CD14-positive monocyte (primary cell): Measurements from ENCODE around the gene LNX2. TPM values are rescaled to one million over a fixed set of nuclear protein-coding genes. Genes with fewer than 3 reads are reported as not detected.

ENCODE experiments used
- DNase-seq, 3 donors: peaks; one replicate each; pipeline ENCODE4 v3.0.0-alpha.2; 2011 to 2022
- H2AFZ ChIP-seq: 2 replicates; pipeline ENCODE4 v1.6.0; 2012; ENCODE audit warnings: mild to moderate bottlenecking, low read depth, low read length, inconsistent platforms; ENCODE audit not compliant: insufficient read depth, poor library complexity, severe bottlenecking
- H3K27ac ChIP-seq, 2 donors: 1 replicate in 1 of 2; 2 replicates in 1 of 2; pipeline ENCODE4 v1.5.1; 2012 to 2013; ENCODE audit warnings: low read length in 2 of 2, control low read depth in 1 of 2, inconsistent platforms in 1 of 2, low read depth in 1 of 2, mild to moderate bottlenecking in 1 of 2
- H3K27me3 ChIP-seq, 2 donors: one replicate each; pipeline versions ENCODE4 v1.6.0 to v1.6.1; 2011 to 2013; ENCODE audit warnings: low read length in 2 of 2; ENCODE audit not compliant: control insufficient read depth in 2 of 2, insufficient read depth in 2 of 2
- H3K36me3 ChIP-seq, 2 donors: replicated peaks in 1 of 2; 1 replicate in 1 of 2; 2 replicates in 1 of 2; pipeline versions ENCODE4 v1.5.1 to v1.6.1; 2012 to 2013; ENCODE audit warnings: low read length in 2 of 2, control low read depth in 1 of 2, inconsistent platforms in 1 of 2, mild to moderate bottlenecking in 1 of 2; ENCODE audit not compliant: insufficient read depth in 2 of 2, control insufficient read depth in 1 of 2
- H3K4me1 ChIP-seq, 2 donors: 1 replicate in 1 of 2; 2 replicates in 1 of 2; pipeline versions ENCODE4 v1.5.1 to v1.6.1; 2012 to 2013; ENCODE audit warnings: low read length in 2 of 2, control low read depth in 1 of 2, inconsistent platforms in 1 of 2, mild to moderate bottlenecking in 1 of 2, moderate library complexity in 1 of 2; ENCODE audit not compliant: insufficient read depth in 2 of 2, control insufficient read depth in 1 of 2
- H3K4me2 ChIP-seq: replicated peaks from 2 replicates; pipeline ENCODE3; 2012; ENCODE audit warnings: low read length, moderate library complexity, mild to moderate bottlenecking; ENCODE audit not compliant: poor library complexity, severe bottlenecking; ENCODE audit errors: extremely low read depth
- H3K4me3 ChIP-seq, 3 experiments: fragments of 200-600 bp in 1 of 3; sonication (generic) in 1 of 3; replicated peaks in 1 of 3; 1 replicate in 2 of 3; 2 replicates in 1 of 3; pipeline ENCODE4 v1.5.1; 2011 to 2013; ENCODE audit warnings: low read length in 3 of 3, mild to moderate bottlenecking in 3 of 3, control low read depth in 2 of 3, low read depth in 2 of 3, inconsistent platforms in 1 of 3, moderate library complexity in 1 of 3
- H3K79me2 ChIP-seq: 2 replicates; pipeline ENCODE4 v1.6.0; 2012; ENCODE audit warnings: mild to moderate bottlenecking, control low read depth, inconsistent platforms, low read length, moderate library complexity; ENCODE audit not compliant: insufficient read depth
- H3K9ac ChIP-seq: 2 replicates; pipeline ENCODE4 v1.6.0; 2017; ENCODE audit warnings: low read length, mild to moderate bottlenecking; ENCODE audit not compliant: insufficient read depth, poor library complexity, severe bottlenecking
- H3K9me3 ChIP-seq, 2 donors: replicated peaks in 1 of 2; 1 replicate in 1 of 2; 2 replicates in 1 of 2; pipeline versions ENCODE4 v1.5.1 to v1.6.1; 2012 to 2013; ENCODE audit warnings: low read length in 2 of 2, control low read depth in 1 of 2; ENCODE audit not compliant: control insufficient read depth in 1 of 2, insufficient read depth in 1 of 2
- H4K20me1 ChIP-seq: 2 replicates; pipeline ENCODE4 v1.6.0; 2012; ENCODE audit warnings: mild to moderate bottlenecking, low read length, control low read depth, moderate library complexity; ENCODE audit not compliant: insufficient read depth
- H3K27ac Mint-ChIP-seq, 7 donors: one replicate each; pipeline ENCODE4 v1.8.0; 2020; ENCODE audit warnings: mild to moderate bottlenecking in 7 of 7, mixed read lengths in 7 of 7, moderate library complexity in 6 of 7, inconsistent platforms in 2 of 7
- H3K27me3 Mint-ChIP-seq, 3 donors: one replicate each; pipeline ENCODE4 v1.8.0; 2021 to 2022; ENCODE audit warnings: low read depth in 3 of 3, mild to moderate bottlenecking in 3 of 3, mixed read lengths in 3 of 3, moderate library complexity in 3 of 3, inconsistent platforms in 1 of 3
- H3K36me3 Mint-ChIP-seq, 2 donors: one replicate each; pipeline ENCODE4 v1.8.0; 2020; ENCODE audit warnings: mixed read lengths in 2 of 2, inconsistent platforms in 1 of 2, mild to moderate bottlenecking in 1 of 2
- H3K4me1 Mint-ChIP-seq: one replicate; pipeline ENCODE4 v1.8.0; 2020; ENCODE audit warnings: mild to moderate bottlenecking, mixed read lengths
- H3K4me3 Mint-ChIP-seq, 2 donors: one replicate each; pipeline ENCODE4 v1.8.0; 2020; ENCODE audit warnings: mild to moderate bottlenecking in 2 of 2, mixed read lengths in 2 of 2, moderate library complexity in 1 of 2
- H3K9me3 Mint-ChIP-seq, 7 donors: one replicate each; pipeline ENCODE4 v1.8.0; 2020 to 2022; ENCODE audit warnings: mixed read lengths in 7 of 7, mild to moderate bottlenecking in 6 of 7, moderate library complexity in 6 of 7, inconsistent platforms in 2 of 7
- CTCF ChIP-seq: fragments of 200-600 bp; IDR thresholded peaks from one replicate; pipeline ENCODE4 v1.8.0; 2022; ENCODE audit warnings: antibody characterized with exemption, mild to moderate bottlenecking
- WGBS: methylation state at CpG from one replicate; pipeline ENCODE4 v1.1.5; 2013; ENCODE audit warnings: missing lambda C conversion rate; ENCODE audit not compliant: insufficient coverage; 5-methylcytosine and 5-hydroxymethylcytosine counted together
- intact Hi-C, 2 donors: fragments of 100-400 bp; cut with micrococcal nuclease; formaldehyde crosslinking; loops; one replicate each; pipeline versions ENCODE4 v1.15.0 to v1.15.1; 2023
- polyA plus RNA-seq, 3 donors: library from polyadenylated mRNA; depleted of rRNA in 1 of 3; unstranded in 2 of 3; stranded (reverse) in 1 of 3; fragments of 300-500 nt in 2 of 3; fragments of >200 nt in 1 of 3; fragmentation: Illumina TruSeq in 2 of 3; gene quantifications; 1 replicate in 2 of 3; 2 replicates in 1 of 3; pipeline ENCODE4 v1.2.3, GENCODE V29; 2012 to 2021

LNX2 gene
- polyA plus RNA-seq, 3 donors, result 0.89 to 2.3 (median 1.5) TPM

- DNase-seq, result no peak
- H3K9me3 Mint-ChIP-seq, result no peaks in the 10 kb centered on the region
- 82% methylated on average over 2 of the region's 6 CpGs for WGBS
- no peaks in the 10 kb centered on the region for H3K27me3 Mint-ChIP-seq
- Histone ChIP-seq H4K20me1 (peaks cover 93% of the 10 kb centered on the region), H3K4me3 (no peak overlapping the region), H3K4me1 (peaks cover 0 to 6% of the 10 kb centered on the region in 2 donors), H3K9me3 (no peaks in the 10 kb centered on the region), H3K79me2 (peaks cover 94% of the 10 kb centered on the region), H3K27me3 (no peaks in the 10 kb centered on the region), H3K9ac (no peak overlapping the region), H2AFZ (no peak overlapping the region), H3K36me3 (peaks cover 14 to 20% of the 10 kb centered on the region in 2 donors), H3K27ac (no peak overlapping the region), H3K4me2 (no peak overlapping the region)
- peak overlapping the region in 3 of 7 donors; percentile 3 to 74 (median 23) for H3K27ac Mint-ChIP-seq
- peaks cover 26% of the 10 kb centered on the region for H3K4me1 Mint-ChIP-seq
- peaks cover 10 to 26% of the 10 kb centered on the region in 2 donors for H3K36me3 Mint-ChIP-seq
- no peak overlapping the region for H3K4me3 Mint-ChIP-seq
- intact Hi-C loops, result no loop called here
- TF ChIP-seq CTCF, result no peak
These were observed 16.4 kb upstream of the LNX2 start for GRCh38 chr13:27636589-27637288.

GRCh38 chr13:27635266-27635665 is 14.9 kb upstream of the LNX2 start:
- no peak for TF ChIP-seq CTCF
- WGBS, result no CpG with 5 or more reads among the region's 1 CpG
- intact Hi-C loops, result no loop called here
- peaks cover 26% of the 10 kb centered on the region for H3K4me1 Mint-ChIP-seq
- H4K20me1 ChIP-seq, result peaks cover 94% of the 10 kb centered on the region
- H3K4me3 Mint-ChIP-seq, result no peak overlapping the region
- H3K36me3 ChIP-seq, result peaks cover 14 to 32% of the 10 kb centered on the region in 2 donors
- no peak overlapping the region for H2AFZ ChIP-seq
- H3K4me3 ChIP-seq, result no peak overlapping the region
- H3K9ac ChIP-seq, result no peak overlapping the region
- H3K27ac ChIP-seq, result peak overlapping the region in 1 of 2 donors; percentile 52
- H3K9me3 ChIP-seq, result no peaks in the 10 kb centered on the region
- H3K4me2 ChIP-seq, result no peak overlapping the region
- no peaks in the 10 kb centered on the region for H3K27me3 Mint-ChIP-seq
- peaks cover 14 to 34% of the 10 kb centered on the region in 2 donors for H3K36me3 Mint-ChIP-seq
- peak overlapping the region in 2 of 7 donors; percentile 35 to 63 for H3K27ac Mint-ChIP-seq
- H3K79me2 ChIP-seq, result peaks cover 94% of the 10 kb centered on the region
- H3K9me3 Mint-ChIP-seq, result no peaks in the 10 kb centered on the region
- no peaks in the 10 kb centered on the region for H3K27me3 ChIP-seq
- H3K4me1 ChIP-seq, result peaks cover 0 to 6% of the 10 kb centered on the region in 2 donors
- peak; percentile 45 to 76 (median 58) for DNase-seq
